GM12878 (cell line): ENCODE data around the gene VGF. TPM values are rescaled to one million over a fixed set of nuclear protein-coding genes. Genes with fewer than 3 reads are reported as not detected.

Experiments
- ATAC-seq: fragments of 200-7000 bp; cut with Tn5 transposase; 3 replicates; pipeline ENCODE4 v1.9.1; 2020; ENCODE audit warnings: mild to moderate bottlenecking, moderate library complexity
- BruUV-seq: library from RNA; stranded (reverse); fragments of 400-500 nt; replicated peaks from 2 replicates; lab custom pipeline; 2021; lab: Mats Ljungman, UMichigan
- CTCF ChIA-PET: fragments of 300-600 bp; sonication (Branson Sonifier 250); formaldehyde crosslinking; extraction: SDS; loops from one replicate; lab custom pipeline; 2021; ENCODE audit warnings: inconsistent platforms; lab: Yijun Ruan, JAX
- POLR2A ChIA-PET: fragments of 350-600 bp; formaldehyde crosslinking; extraction: SDS; loops from one replicate; lab custom pipeline; 2021; ENCODE audit warnings: inconsistent platforms; lab: Charles Lee
- RAD21 ChIA-PET: fragments of 300-600 bp; sonication (Branson Sonifier 250); formaldehyde crosslinking; loops from one replicate; lab custom pipeline; 2023; ENCODE audit warnings: antibody characterized with exemption; ENCODE audit not compliant: unreplicated experiment; lab: Charles Lee
- SMC1A ChIA-PET: fragments of 300-600 bp; sonication (Branson Sonifier 250); formaldehyde crosslinking; loops from one replicate; lab custom pipeline; 2023; ENCODE audit not compliant: unreplicated experiment, uncharacterized antibody; lab: Charles Lee
- DNase-seq: peaks from one replicate; pipeline ENCODE4 v3.0.0-alpha.2; 2011; ENCODE audit warnings: low read depth, low spot score
- FAIRE-seq: peaks from 3 replicates; lab custom pipeline; 2011; peaks lifted over from hg19 to GRCh38; lab: Jason Lieb, UNC
- H2AFZ ChIP-seq: 2 replicates; pipeline ENCODE4 v1.6.0; 2011; ENCODE audit warnings: low read depth, low read length, control low read depth; ENCODE audit not compliant: control insufficient read depth
- H3K27ac ChIP-seq: 2 replicates; pipeline ENCODE4 v1.5.1; 2011; ENCODE audit warnings: control low read depth; ENCODE audit not compliant: control insufficient read depth, insufficient read depth
- H3K27me3 ChIP-seq, 2 experiments: replicated peaks in 1 of 2; 2 replicates each; pipeline versions ENCODE4 v1.6.0 to v1.6.1; 2011; ENCODE audit warnings: low read length in 1 of 2; ENCODE audit not compliant: control insufficient read depth in 2 of 2, insufficient read depth in 2 of 2
- H3K36me3 ChIP-seq, 2 experiments: 2 replicates each; pipeline ENCODE4 v1.5.1; 2011; ENCODE audit warnings: low read length in 1 of 2; ENCODE audit not compliant: control insufficient read depth in 2 of 2, insufficient read depth in 2 of 2
- H3K4me1 ChIP-seq: 2 replicates; pipeline ENCODE4 v1.6.1; 2011; ENCODE audit warnings: mild to moderate bottlenecking, low read length, moderate library complexity, mixed read lengths; ENCODE audit not compliant: control insufficient read depth, insufficient read depth
- H3K4me2 ChIP-seq: 2 replicates; pipeline ENCODE4 v1.6.0; 2011; ENCODE audit warnings: control low read depth; ENCODE audit not compliant: control insufficient read depth, insufficient read depth
- H3K4me3 ChIP-seq: fragments of 200-600 bp; sonication (generic); 2 replicates; pipeline ENCODE4 v1.5.1; 2016
- H3K79me2 ChIP-seq: 2 replicates; pipeline ENCODE4 v1.6.0; 2011; ENCODE audit warnings: low read length; ENCODE audit not compliant: control insufficient read depth, insufficient read depth
- H3K9ac ChIP-seq: 2 replicates; pipeline ENCODE4 v1.8.0; 2011; ENCODE audit warnings: low read length, control low read depth, mixed read lengths; ENCODE audit not compliant: control insufficient read depth, insufficient read depth
- H3K9me3 ChIP-seq: replicated peaks from 3 replicates; pipeline ENCODE4 v1.5.1; 2011; ENCODE audit warnings: mild to moderate bottlenecking, low read length; ENCODE audit not compliant: control insufficient read depth, insufficient read depth
- H4K20me1 ChIP-seq: 2 replicates; pipeline ENCODE4 v1.6.0; 2011; ENCODE audit not compliant: control insufficient read depth, insufficient read depth
- HDGF ChIP-seq: fragments of 450-650 bp; IDR thresholded peaks from 2 replicates; pipeline ENCODE4 v1.6.1; 2016; ENCODE audit warnings: antibody characterized with exemption
- NBN ChIP-seq: fragments of 450-650 bp; IDR thresholded peaks from 2 replicates; pipeline ENCODE4 v1.6.1; 2016
- RELB ChIP-seq: fragments of 450-650 bp; IDR thresholded peaks from 2 replicates; pipeline ENCODE4 v1.6.1; 2017; ENCODE audit warnings: low read depth, mild to moderate bottlenecking, moderate library complexity
- WGBS: methylation state at CpG from one replicate; pipeline ENCODE4 v1.1.6; 2016; ENCODE audit warnings: low lambda C conversion rate; ENCODE audit not compliant: insufficient replicate concordance, insufficient coverage; ENCODE audit errors: missing lambda C conversion rate; 5-methylcytosine and 5-hydroxymethylcytosine counted together
- in situ Hi-C: fragments of 300-500 bp; cut with MboI; formaldehyde crosslinking; loops from 9 replicates; pipeline ENCODE4 v1.14.3; 2018; ENCODE audit warnings: mixed read lengths
- intact Hi-C: fragments of 100-400 bp; cut with micrococcal nuclease; formaldehyde crosslinking; loops from one replicate; pipeline ENCODE4 v1.14.2; 2022; ENCODE audit not compliant: unreplicated experiment
- polyA plus RNA-seq, 11 experiments: library from polyadenylated mRNA; depleted of rRNA in 4 of 11; unstranded in 6 of 11; stranded (reverse) in 5 of 11; fragments of >200 nt; fragmentation: Nextera tagmentation in 4 of 11; fragmentation: Illumina TruSeq in 1 of 11; extraction: Ambion mirVana in 4 of 11; extraction: Trizol in 1 of 11; gene quantifications; 1 replicate in 1 of 11; 2 replicates in 10 of 11; pipeline versions ENCODE4 v1.2.1 to v1.2.3, GENCODE V29; 2011 to 2016; ENCODE audit warnings: inconsistent platforms in 2 of 11, missing spikeins in 2 of 11, low read depth in 1 of 11
- total RNA-seq, 4 experiments: library from RNA; depleted of rRNA in 3 of 4; stranded (reverse); fragments of >200 nt in 3 of 4; fragmentation: Illumina TruSeq in 1 of 4; extraction: Trizol in 1 of 4; gene quantifications; 2 replicates each; pipeline versions ENCODE4 v1.2.1 to v1.2.3, GENCODE V29; 2013 to 2021

The VGF gene
- total and polyA plus RNA-seq, 10 of the 15 experiments (the other 5 are each of a cell fraction or from before 2014, with no cell fraction given) = 0.09 to 0.25 (median 0.17) TPM; not detected in 6

- no peak for TF ChIP-seq RELB
- TF ChIP-seq, all 136 proteins: peak for 16
Measured at GRCh38 chr7:101169838-101170551, 4.6 kb upstream of the VGF start (continued).

- no TSS peak for BruUV-seq
- peak; percentile 13 for FAIRE-seq
- WGBS = 2% methylated on average over 17 of the region's 18 CpGs
- intact Hi-C loops (loop anchor here (1.0 kb wide), 2 partner anchors 19 to 25 kb away; no protein-coding TSS in a partner anchor), in situ Hi-C loops (no loop called here)
- Histone ChIP-seq H3K4me2 (peak overlapping the region; percentile 33; the same call in 1 of the 2 replicates), H3K4me3 (no peak overlapping the region), H3K27me3 (peaks cover 36 to 37% of the 10 kb centered on the region in 2 experiments), H3K36me3 (no peaks in the 10 kb centered on the region), H3K9me3 (no peaks in the 10 kb centered on the region; the same call in 2 of the 3 replicates), H2AFZ (no peak overlapping the region), H3K4me1 (peaks cover 11% of the 10 kb centered on the region), H3K9ac (no peak overlapping the region), H4K20me1 (no peaks in the 10 kb centered on the region), H3K27ac (no peak overlapping the region), H3K79me2 (no peaks in the 10 kb centered on the region)
- ChIA-PET POLR2A (no interaction called here), RAD21 (interaction anchor here (0.7 to 2.7 kb wide), 3 partner anchors 25 to 1219 kb away, joined by 3 to 20 read pairs (median 12); no protein-coding TSS in a partner anchor), SMC1A (interaction anchor here (1.2 to 2.6 kb wide), 3 partner anchors 25 to 27 kb away, joined by 4 to 10 read pairs (median 9); no protein-coding TSS in a partner anchor), CTCF (interaction anchor here (0.6 to 6.1 kb wide), 4 partner anchors 28 to 113 kb away, joined by 3 to 80 read pairs (median 4); partner anchors contain the start of gene TRIM56)
- ATAC-seq = peak; percentile 1; the same call in 1 of the 3 replicates
- TF ChIP-seq NBN = 0 out of 2 replicates have a peak, but pooled peaks have one; percentile 24
- TF ChIP-seq HDGF = no peak
- DNase-seq = no peak
Measured at GRCh38 chr7:101169110-101169837, 3.9 kb upstream of the VGF start.
